H9 (cell line): ENCODE results near the gene GYS2. TPM values are rescaled to one million over a fixed set of nuclear protein-coding genes. Genes with fewer than 3 reads are reported as not detected.

Source experiments
- DNase-seq: peaks from one replicate; pipeline ENCODE4 v3.0.0-alpha.2; 2017
- H2AFZ ChIP-seq: one replicate; pipeline ENCODE4 v1.6.1; 2013; ENCODE audit warnings: mild to moderate bottlenecking, low read length, control low read depth, moderate library complexity
- H2AK5ac ChIP-seq: 2 replicates; pipeline ENCODE4 v1.6.1; 2013; ENCODE audit warnings: low read length, control low read depth, mixed read lengths; ENCODE audit not compliant: insufficient read length
- H2BK120ac ChIP-seq: one replicate; pipeline ENCODE4 v1.6.1; 2013; ENCODE audit warnings: low read depth, mild to moderate bottlenecking, low read length, control low read depth, inconsistent platforms; ENCODE audit not compliant: poor library complexity, severe bottlenecking
- H2BK12ac ChIP-seq: 2 replicates; pipeline ENCODE4 v1.6.1; 2013; ENCODE audit warnings: low read length, control low read depth, mixed read lengths, low read depth; ENCODE audit not compliant: insufficient read length
- H2BK15ac ChIP-seq: 2 replicates; pipeline ENCODE4 v1.6.1; 2013; ENCODE audit warnings: low read depth, low read length, control low read depth
- H2BK20ac ChIP-seq: one replicate; pipeline ENCODE4 v1.6.1; 2013; ENCODE audit warnings: low read depth, mild to moderate bottlenecking, low read length, control low read depth, inconsistent platforms; ENCODE audit not compliant: poor library complexity, severe bottlenecking
- H2BK5ac ChIP-seq: 2 replicates; pipeline ENCODE4 v1.6.1; 2013; ENCODE audit warnings: low read length, control low read depth, mixed read lengths; ENCODE audit not compliant: insufficient read length
- H3K14ac ChIP-seq: 2 replicates; pipeline ENCODE4 v1.6.1; 2013; ENCODE audit warnings: low read length, control low read depth; ENCODE audit not compliant: insufficient read depth
- H3K18ac ChIP-seq: 2 replicates; pipeline ENCODE4 v1.6.1; 2013; ENCODE audit warnings: low read depth, mild to moderate bottlenecking, mixed read lengths, low read length, control low read depth; ENCODE audit not compliant: insufficient read length
- H3K23ac ChIP-seq: 2 replicates; pipeline ENCODE4 v1.6.1; 2013; ENCODE audit warnings: low read length, control low read depth, mixed read lengths, low read depth; ENCODE audit not compliant: insufficient read length
- H3K23me2 ChIP-seq: 2 replicates; pipeline ENCODE4 v1.6.1; 2013; ENCODE audit warnings: low read depth, mild to moderate bottlenecking, mixed read lengths, low read length, control low read depth; ENCODE audit not compliant: insufficient read length, poor library complexity, severe bottlenecking
- H3K27ac ChIP-seq: 2 replicates; pipeline ENCODE4 v1.5.1; 2013; ENCODE audit warnings: low read length, control low read depth, mixed read lengths, low read depth; ENCODE audit not compliant: insufficient read length
- H3K27me3 ChIP-seq: 2 replicates; pipeline ENCODE4 v1.6.1; 2013; ENCODE audit warnings: low read length, control low read depth, inconsistent platforms; ENCODE audit not compliant: insufficient read depth
- H3K4ac ChIP-seq: 2 replicates; pipeline ENCODE4 v1.6.1; 2013; ENCODE audit warnings: low read depth, mild to moderate bottlenecking, control low read depth, inconsistent platforms, low read length, moderate library complexity
- H3K4me1 ChIP-seq: 2 replicates; pipeline ENCODE4 v1.6.1; 2013; ENCODE audit warnings: low read length, control low read depth, inconsistent platforms; ENCODE audit not compliant: insufficient read depth
- H3K4me2 ChIP-seq: 2 replicates; pipeline ENCODE4 v1.6.1; 2013; ENCODE audit warnings: low read length, control low read depth, mixed read lengths; ENCODE audit not compliant: insufficient read length, insufficient read depth
- H3K56ac ChIP-seq: 2 replicates; pipeline ENCODE4 v1.6.1; 2013; ENCODE audit warnings: low read depth, mild to moderate bottlenecking, mixed read lengths, low read length, control low read depth; ENCODE audit not compliant: insufficient read length
- H3K79me1 ChIP-seq: 2 replicates; pipeline ENCODE4 v1.6.1; 2013; ENCODE audit warnings: low read depth, mild to moderate bottlenecking, moderate library complexity, low read length, control low read depth, inconsistent platforms; ENCODE audit not compliant: insufficient read depth, poor library complexity, severe bottlenecking
- H3K79me2 ChIP-seq: 2 replicates; pipeline ENCODE4 v1.6.1; 2013; ENCODE audit warnings: low read length, control low read depth, inconsistent platforms; ENCODE audit not compliant: insufficient read depth
- H3K9ac ChIP-seq: 2 replicates; pipeline ENCODE4 v1.6.1; 2013; ENCODE audit warnings: low read length, control low read depth, mixed read lengths; ENCODE audit not compliant: insufficient read length; ENCODE audit errors: extremely low read depth
- H3K9me3 ChIP-seq: one replicate; pipeline ENCODE4 v1.6.1; 2013; ENCODE audit warnings: low read depth, low read length, inconsistent platforms; ENCODE audit not compliant: control insufficient read depth
- H3T11ph ChIP-seq: one replicate; pipeline ENCODE4 v1.6.1; 2013; ENCODE audit warnings: mild to moderate bottlenecking, low read length, control low read depth, inconsistent platforms
- H4K20me1 ChIP-seq: one replicate; pipeline ENCODE4 v1.6.1; 2013; ENCODE audit not compliant: control insufficient read depth, insufficient read length, insufficient read depth
- H4K5ac ChIP-seq: 2 replicates; pipeline ENCODE4 v1.6.1; 2013; ENCODE audit warnings: low read depth, mild to moderate bottlenecking, mixed read lengths, low read length, control low read depth; ENCODE audit not compliant: insufficient read length
- H4K8ac ChIP-seq: replicated peaks from 2 replicates; pipeline ENCODE4 v1.6.1; 2013; ENCODE audit warnings: low read length, control low read depth, mixed read lengths, low read depth; ENCODE audit not compliant: insufficient read length
- H4K91ac ChIP-seq: 2 replicates; pipeline ENCODE4 v1.6.1; 2013; ENCODE audit warnings: low read depth, mild to moderate bottlenecking, moderate library complexity, mixed read lengths, low read length, control low read depth; ENCODE audit not compliant: insufficient read length
- H3K27ac Mint-ChIP-seq, 3 experiments: 2 replicates in 2 of 3; 3 replicates in 1 of 3; pipeline ENCODE4 v1.8.0; 2020 to 2021; ENCODE audit warnings: mixed read lengths in 3 of 3, mild to moderate bottlenecking in 1 of 3, moderate library complexity in 1 of 3
- H3K27me3 Mint-ChIP-seq: 2 replicates; pipeline ENCODE4 v1.8.0; 2021; ENCODE audit warnings: low read depth, mild to moderate bottlenecking, moderate library complexity, mixed read lengths
- H3K36me3 Mint-ChIP-seq, 3 experiments: 2 replicates in 2 of 3; 3 replicates in 1 of 3; pipeline ENCODE4 v1.8.0; 2020 to 2021; ENCODE audit warnings: low read depth in 3 of 3, mixed read lengths in 3 of 3; ENCODE audit not compliant: insufficient read depth in 1 of 3
- H3K4me1 Mint-ChIP-seq, 2 experiments: 2 replicates each; pipeline ENCODE4 v1.8.0; 2020; ENCODE audit warnings: mixed read lengths in 2 of 2
- H3K4me3 Mint-ChIP-seq, 2 experiments: 2 replicates in 1 of 2; 3 replicates in 1 of 2; pipeline ENCODE4 v1.8.0; 2020 to 2021; ENCODE audit warnings: mild to moderate bottlenecking in 2 of 2, mixed read lengths in 2 of 2, moderate library complexity in 1 of 2
- H3K9me3 Mint-ChIP-seq, 2 experiments: 2 replicates in 1 of 2; 3 replicates in 1 of 2; pipeline ENCODE4 v1.8.0; 2020; ENCODE audit warnings: mild to moderate bottlenecking in 2 of 2, mixed read lengths in 2 of 2, moderate library complexity in 1 of 2
- total RNA-seq: library from RNA; stranded (reverse); gene quantifications from 2 replicates; pipeline ENCODE4 v1.2.1, GENCODE V29; 2021
- TF ChIP-seq, protein P1 (sequence below): fragments of 200-600 bp; sonication (generic); conservative IDR thresholded peaks from 3 replicates; pipeline ENCODE4 v1.8.0; 2021; ENCODE audit warnings: antibody characterized with exemption, mild to moderate bottlenecking

Gene GYS2
- total RNA-seq, 1 experiment from 2014 or later: not detected

DNA sequence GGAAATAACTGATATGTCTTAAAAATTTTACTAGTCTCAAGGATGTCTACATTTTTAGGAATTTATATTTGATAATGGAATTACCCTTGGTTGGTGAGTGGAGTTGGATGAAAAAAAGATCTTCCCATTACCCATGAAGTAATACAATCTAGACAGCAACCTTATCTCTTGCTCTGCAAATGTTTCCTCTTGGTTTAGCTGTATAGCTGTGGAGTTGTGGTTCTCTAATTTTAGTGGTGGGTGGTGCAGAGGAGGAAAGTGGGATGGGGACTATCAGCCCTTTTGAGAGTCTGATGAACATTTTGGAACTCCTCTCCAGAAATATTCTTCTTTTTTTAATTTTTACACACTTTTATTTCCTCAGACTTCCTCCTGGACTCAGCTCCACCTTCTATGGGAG lies 61.5 kb downstream of the GYS2 start:
- Histone ChIP-seq H3K9me3 (no peaks in the 10 kb centered on the region), H4K5ac (no peak overlapping the region), H3K56ac (no peak overlapping the region), H4K91ac (no peak overlapping the region), H3K23ac (no peak overlapping the region), H2BK120ac (no peak overlapping the region), H3K14ac (no peak overlapping the region), H3K4me1 (no peaks in the 10 kb centered on the region), H3K4me2 (no peak overlapping the region), H3K4ac (no peak overlapping the region), H4K8ac (no peak overlapping the region), H3K79me1 (no peaks in the 10 kb centered on the region), H2AFZ (no peak overlapping the region), H3K23me2 (no peaks in the 10 kb centered on the region), H3K79me2 (no peaks in the 10 kb centered on the region), H2BK12ac (no peak overlapping the region), H2BK20ac (no peak overlapping the region), H2BK5ac (no peak overlapping the region), H2AK5ac (no peak overlapping the region), H2BK15ac (no peak overlapping the region), H3K18ac (no peak overlapping the region), H3K27ac (no peak overlapping the region), H4K20me1 (no peaks in the 10 kb centered on the region), H3K27me3 (no peaks in the 10 kb centered on the region), H3K9ac (no peak overlapping the region), H3T11ph (no peak overlapping the region)
- H3K9me3 Mint-ChIP-seq: no peaks in the 10 kb centered on the region
- H3K27ac Mint-ChIP-seq: no peak overlapping the region
- H3K4me3 Mint-ChIP-seq: no peak overlapping the region
- peaks cover 2% of the 10 kb centered on the region for H3K27me3 Mint-ChIP-seq
- H3K36me3 Mint-ChIP-seq: no peaks in the 10 kb centered on the region
- no peak for DNase-seq
- TF ChIP-seq, protein P1, sequence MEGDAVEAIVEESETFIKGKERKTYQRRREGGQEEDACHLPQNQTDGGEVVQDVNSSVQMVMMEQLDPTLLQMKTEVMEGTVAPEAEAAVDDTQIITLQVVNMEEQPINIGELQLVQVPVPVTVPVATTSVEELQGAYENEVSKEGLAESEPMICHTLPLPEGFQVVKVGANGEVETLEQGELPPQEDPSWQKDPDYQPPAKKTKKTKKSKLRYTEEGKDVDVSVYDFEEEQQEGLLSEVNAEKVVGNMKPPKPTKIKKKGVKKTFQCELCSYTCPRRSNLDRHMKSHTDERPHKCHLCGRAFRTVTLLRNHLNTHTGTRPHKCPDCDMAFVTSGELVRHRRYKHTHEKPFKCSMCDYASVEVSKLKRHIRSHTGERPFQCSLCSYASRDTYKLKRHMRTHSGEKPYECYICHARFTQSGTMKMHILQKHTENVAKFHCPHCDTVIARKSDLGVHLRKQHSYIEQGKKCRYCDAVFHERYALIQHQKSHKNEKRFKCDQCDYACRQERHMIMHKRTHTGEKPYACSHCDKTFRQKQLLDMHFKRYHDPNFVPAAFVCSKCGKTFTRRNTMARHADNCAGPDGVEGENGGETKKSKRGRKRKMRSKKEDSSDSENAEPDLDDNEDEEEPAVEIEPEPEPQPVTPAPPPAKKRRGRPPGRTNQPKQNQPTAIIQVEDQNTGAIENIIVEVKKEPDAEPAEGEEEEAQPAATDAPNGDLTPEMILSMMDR: no peak
- H3K4me1 Mint-ChIP-seq: peaks cover 6% of the 10 kb centered on the region in 2 experiments; a peak in 1 of 4 replicates
